ENCODE data around the gene KRT77.

The KRT77 gene

DNA sequence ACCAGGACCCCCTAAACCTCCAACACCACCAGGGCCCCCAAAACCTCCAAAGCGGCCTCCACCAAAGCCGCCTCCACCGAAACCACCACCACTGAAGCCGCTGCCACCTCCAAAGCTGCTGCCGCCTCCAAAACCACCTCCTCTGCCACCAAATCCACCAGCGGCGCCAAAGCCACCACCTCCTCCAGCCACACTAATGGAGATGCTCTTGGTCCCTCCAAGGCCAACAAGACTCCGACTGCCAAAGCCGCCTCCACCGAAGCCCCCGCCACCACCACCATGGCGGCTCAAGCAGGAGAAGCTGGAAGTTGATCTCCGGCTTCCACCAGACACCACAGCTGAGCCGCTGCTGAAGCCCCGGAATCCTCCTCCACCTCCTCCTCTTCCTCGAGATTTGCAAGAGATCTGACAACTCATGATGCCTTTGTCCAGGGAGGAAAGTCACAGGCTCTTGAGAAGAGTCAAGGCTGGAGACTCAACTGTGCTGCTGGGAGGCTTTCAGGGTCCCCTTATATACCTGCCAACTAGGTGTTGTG, 51.5 kb downstream of the KRT77 start, which contains the start of gene KRT2:
KRT2 (minus strand) TSS at position 486 of the 536 bp plus-strand sequence; CDS start at position 417, 69 bp downstream.
- no peak for DNase-seq (ENCODE audit: low spot score)

DNA sequence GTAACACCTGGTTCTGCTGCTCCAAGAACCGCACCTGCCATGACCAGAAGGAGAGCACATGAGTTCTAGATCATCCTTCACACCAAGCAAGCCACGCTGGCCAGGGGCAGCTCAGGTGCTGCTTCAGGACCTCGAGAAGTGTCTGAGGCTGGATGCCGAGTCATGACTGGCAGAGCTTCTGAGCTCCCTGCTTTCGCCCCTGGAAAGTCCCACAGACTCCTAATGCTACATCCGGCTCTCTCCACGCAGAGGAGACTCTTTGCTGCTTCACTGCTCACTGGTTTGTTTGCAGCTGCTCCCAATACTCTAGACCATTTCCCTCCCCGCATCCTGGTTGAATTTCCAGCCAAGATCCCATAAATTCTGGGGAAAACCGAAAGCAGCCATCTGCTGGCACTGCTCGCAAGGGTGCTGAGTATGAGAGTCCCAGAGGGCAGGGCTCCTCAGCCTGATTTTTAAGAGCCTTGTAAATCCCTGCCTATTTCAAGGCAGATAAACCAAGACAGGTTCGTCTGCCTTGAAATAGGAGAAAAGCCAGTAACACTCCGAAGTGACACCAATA, 52.7 kb downstream of the KRT77 start:
- no peak for DNase-seq (ENCODE audit: low spot score)

DNA sequence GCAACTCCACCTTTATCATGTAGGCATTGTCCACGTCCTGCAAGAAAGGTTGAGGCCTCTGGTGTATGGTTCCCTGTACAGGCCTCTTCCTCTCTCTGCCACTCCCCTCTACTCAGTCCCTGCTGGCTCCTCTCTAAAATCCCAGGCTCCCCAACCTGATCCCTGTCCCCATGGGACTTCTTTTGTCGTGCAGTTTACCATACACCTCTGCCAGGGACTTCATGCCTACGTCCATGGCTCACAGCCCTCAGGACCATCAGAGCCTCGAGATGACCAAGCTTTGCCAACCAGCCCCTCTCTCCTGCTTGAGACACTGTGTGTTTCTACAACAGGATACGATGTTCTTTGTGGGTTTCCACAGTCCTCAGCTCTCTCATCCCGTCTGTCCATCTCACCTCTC, 54.3 kb downstream of the KRT77 start:
- no peak for DNase-seq (ENCODE audit: low spot score)

DNA sequence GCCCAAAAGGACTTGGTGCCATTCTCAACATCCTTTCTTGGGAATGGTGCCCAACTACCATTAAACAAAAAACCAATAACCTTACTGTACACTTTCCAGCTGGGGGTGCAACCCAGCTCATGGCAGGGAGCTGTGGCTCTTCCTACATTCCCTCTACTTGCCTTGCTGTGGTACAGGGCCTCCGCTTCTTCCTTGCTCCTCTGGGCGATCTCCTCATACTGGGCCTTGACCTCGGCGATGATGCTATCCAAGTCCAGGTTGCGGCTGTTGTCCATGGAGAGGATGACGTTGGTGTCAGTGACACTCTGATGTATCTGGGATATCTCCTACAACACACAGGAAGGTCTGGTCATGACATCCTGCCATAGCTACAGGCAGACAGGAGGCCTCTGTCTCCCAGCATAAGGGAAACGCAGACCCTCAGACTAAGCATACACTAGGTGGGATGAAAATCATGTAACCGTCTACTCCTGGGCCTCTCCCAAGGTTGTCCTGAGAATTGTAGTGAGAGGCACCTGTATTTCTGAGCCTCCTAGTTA, 55.2 kb downstream of the KRT77 start:
- DNase-seq (ENCODE audit: low spot score): no peak

DNA sequence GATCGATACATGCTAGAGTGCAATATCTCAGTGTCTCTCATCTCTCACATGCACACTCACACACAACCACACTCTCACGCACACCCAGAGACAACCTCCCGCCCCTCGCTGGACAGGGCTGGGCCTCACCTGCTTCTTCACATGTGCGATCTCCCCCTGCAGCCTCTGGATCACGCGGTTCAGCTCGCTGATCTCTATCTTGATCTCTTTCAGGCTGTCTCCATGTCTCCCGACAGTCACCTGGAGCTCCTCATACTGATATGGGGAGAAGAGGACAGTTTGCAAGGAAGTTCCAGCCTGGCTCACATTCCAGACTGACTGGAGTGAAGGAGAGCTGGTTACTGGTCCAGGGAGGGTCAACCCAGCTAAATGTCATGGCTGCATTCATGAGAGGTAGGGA, 55.7 kb downstream of the KRT77 start:
- no peak for DNase-seq (ENCODE audit: low spot score)

DNA sequence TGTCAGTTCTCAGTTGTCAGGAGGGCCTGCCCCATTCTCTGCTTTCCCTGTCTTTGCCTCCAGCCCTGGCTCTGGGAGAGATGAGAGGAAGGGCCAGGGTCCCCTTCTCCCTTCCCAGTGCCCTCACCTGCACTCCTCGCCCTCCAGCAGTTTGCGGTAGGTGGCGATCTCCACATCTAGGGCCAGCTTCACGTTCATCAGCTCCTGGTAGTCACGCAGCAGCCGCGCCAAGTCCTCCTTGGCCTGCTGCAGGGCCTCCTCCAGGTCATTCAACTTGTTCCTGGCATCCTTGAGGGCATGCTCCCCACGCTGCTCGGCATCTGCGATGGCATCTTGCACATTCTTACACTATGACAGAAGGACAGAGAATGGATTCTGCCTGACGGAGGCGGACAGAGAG, 56.7 kb downstream of the KRT77 start:
- no peak for DNase-seq (ENCODE audit: low spot score)

DNA sequence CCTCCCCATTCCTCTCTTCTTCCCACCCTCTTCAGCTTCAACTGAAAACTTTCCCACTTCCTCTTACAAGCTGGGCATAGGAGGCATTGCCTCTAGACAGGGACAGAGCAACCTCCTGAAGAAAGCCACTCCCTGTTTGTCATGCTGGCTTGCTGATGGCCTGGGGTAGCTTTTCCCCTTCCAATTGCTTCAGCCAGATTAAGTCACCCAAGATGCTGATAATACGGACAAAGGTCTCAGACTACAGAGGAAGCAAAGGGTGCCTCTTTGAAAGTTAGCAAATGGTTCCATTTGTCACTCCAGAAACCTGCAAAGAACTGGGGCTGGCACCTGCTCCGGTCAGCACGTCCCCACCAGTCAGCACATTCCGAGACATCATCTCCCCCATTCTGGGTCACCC, 57.3 kb downstream of the KRT77 start:
- no peak for DNase-seq (ENCODE audit: low spot score)

DNA sequence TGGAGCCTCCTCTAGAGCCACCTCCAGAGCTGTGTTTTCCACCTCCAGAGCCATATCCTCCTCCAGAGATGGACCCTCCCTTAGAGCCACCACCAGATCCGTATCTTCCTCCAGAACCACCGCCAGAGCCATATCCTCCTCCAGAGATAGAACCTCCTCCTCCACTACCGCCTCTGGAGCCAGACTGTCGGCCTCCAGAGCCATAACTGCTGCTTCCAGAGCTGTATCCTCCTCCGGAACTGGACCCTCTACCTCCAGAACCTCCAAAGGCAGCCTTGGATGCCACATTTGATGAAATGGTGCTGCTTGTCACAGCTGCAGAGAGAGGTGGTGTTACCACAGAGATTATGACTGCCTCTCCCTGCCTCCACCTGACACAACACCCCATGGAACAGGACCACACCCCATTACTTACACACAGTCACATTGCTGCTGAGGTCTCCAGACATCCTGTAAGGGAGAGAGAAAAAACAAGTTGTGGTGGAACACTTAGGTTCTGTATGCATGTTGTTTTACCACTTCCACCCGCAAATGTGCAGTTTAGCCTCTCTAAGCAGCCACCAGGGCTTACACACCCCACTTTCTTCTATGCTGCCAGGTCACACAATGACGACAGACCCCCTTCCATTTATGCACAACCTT, 58.1 kb downstream of the KRT77 start:
- peak; percentile 32 for DNase-seq (ENCODE audit: low spot score)

DNA sequence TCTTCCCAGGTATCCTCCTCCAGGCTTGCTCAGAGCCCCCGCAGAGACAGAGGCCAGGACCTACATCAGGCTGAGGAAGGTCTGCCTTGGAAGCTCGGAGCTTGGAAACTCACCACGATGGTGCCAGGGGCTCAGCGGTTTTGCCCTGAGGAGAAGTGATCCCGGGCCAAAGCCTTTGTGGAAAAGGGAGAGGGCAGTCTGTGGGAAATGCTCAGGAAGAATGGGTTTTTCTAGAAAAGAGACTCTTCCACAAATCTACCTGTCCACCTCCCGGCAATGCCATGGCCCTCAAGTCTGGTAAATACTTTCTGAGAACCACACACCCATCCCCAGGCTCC, 59.3 kb downstream of the KRT77 start:
- DNase-seq (ENCODE audit: low spot score): no peak

DNA sequence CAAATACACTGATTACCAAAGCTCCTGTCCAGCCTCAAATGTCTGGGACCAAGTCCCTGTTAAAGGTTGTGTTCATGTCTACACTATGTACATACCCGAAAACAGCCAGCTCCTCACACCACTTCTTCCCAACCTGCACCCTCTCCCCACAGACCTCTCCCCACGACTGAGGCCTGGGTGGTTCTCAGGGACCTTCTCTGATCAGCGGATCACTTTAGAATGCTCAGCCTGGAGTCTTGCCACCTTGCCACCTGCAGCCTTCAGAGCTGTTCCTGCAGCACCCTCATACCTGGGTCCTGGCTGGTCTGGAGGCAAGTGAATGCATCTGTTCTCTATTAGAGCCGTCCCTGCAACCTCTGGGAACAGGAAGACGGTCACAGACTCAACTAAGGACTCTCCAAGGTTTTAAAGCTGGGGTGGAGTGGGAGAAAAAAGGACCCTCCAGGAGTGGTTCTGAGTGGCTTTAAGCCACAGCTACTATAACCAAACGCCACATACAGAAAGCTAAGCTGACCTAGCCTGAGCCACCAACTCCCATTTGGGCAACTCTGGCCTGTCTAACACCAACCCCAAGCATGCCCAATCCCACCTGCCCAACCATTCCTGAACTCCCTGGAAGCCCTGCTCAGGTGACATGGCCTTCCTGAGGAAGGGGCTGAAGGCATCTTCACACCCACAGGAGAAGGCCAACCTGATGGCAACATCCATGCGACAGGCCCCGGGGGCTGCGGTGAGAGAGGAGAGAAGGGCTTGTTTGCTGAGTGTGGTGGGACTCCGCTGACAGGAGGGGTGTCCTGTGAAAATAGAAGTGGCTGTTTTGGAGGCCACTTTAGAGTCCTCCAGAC, 59.9 kb downstream of the KRT77 start:
- no peak for DNase-seq (ENCODE audit: low spot score)

DNA sequence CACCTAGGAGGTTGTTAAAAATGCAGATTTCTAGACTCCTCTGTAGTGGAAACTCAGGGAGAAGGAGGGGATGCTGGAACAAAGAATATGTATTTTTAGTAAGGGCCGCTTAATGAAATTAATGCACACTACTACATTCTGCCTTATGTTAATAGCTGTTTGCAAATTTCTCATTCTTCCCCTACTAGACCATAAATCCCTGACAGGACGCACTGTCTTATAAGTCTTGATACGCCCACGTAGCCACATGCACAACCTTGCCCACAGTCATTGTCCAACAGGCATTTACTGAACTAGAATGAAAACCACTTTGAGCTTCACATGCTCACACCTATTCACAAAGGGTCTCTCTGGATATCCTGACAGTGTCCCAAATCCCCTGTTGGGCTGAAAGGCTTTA, 61.9 kb downstream of the KRT77 start:
- DNase-seq (ENCODE audit: low spot score): no peak
